BJ (cell line): Measurements from ENCODE around the gene PRPS1. TPM values are rescaled to one million over a fixed set of nuclear protein-coding genes. Genes with fewer than 3 reads are reported as not detected.
A peak's percentile ranks its signal among the peaks of the same experiment; 100 is the strongest.

Experiments
- CTCF ChIA-PET: fragments of 350-600 bp; formaldehyde crosslinking; extraction: SDS; loops from one replicate; lab custom pipeline; 2021; ENCODE audit warnings: antibody characterized with exemption, inconsistent platforms; lab: Yijun Ruan, JAX
- POLR2A ChIA-PET: fragments of 300-600 bp; sonication (Branson Sonifier 250); formaldehyde crosslinking; extraction: SDS; loops from one replicate; lab custom pipeline; 2021; ENCODE audit warnings: antibody characterized with exemption; lab: Charles Lee
- DNase-seq: peaks from one replicate; pipeline ENCODE4 v3.0.0-alpha.2; 2011; ENCODE audit warnings: low read depth
- H3K27me3 ChIP-seq: 2 replicates; pipeline ENCODE4 v1.6.0; 2011; ENCODE audit warnings: low read length; ENCODE audit not compliant: control insufficient read depth, insufficient read depth
- H3K36me3 ChIP-seq: 2 replicates; pipeline ENCODE4 v1.5.1; 2011; ENCODE audit warnings: low read length; ENCODE audit not compliant: control insufficient read depth, insufficient read depth
- H3K4me3 ChIP-seq: 2 replicates; pipeline ENCODE4 v1.5.1; 2011; ENCODE audit warnings: low read depth, mild to moderate bottlenecking, control low read depth, low read length
- CTCF ChIP-seq: IDR thresholded peaks from 2 replicates; pipeline ENCODE4 v1.5.1; 2011; ENCODE audit warnings: low read depth, mild to moderate bottlenecking, control low read depth, inconsistent platforms, low read length, moderate library complexity; ENCODE audit not compliant: insufficient read depth
- polyA plus RNA-seq: library from polyadenylated mRNA; depleted of rRNA; stranded (reverse); fragments of >200 nt; gene quantifications from 2 replicates; pipeline ENCODE4 v1.2.3, GENCODE V29; 2011

Gene PRPS1
- polyA plus RNA-seq, 1 experiment: 50.1 TPM

GRCh38 chrX:107654566-107654871, 26.2 kb downstream of the PRPS1 start:
- no peak for TF ChIP-seq CTCF
- Histone ChIP-seq H3K27me3 (no peaks in the 10 kb centered on the region), H3K36me3 (peaks cover 1% of the 10 kb centered on the region; the same call in 1 of the 2 replicates), H3K4me3 (no peak overlapping the region)
- no peak for DNase-seq
- ChIA-PET POLR2A (interaction anchor here (0.6 kb wide), 1 partner anchor 86 kb away, joined by 3 read pairs; no protein-coding TSS in a partner anchor), CTCF (interaction anchor here (0.7 to 1.8 kb wide), 16 partner anchors 9 to 239 kb away, joined by 3 to 10 read pairs (median 4); partner anchors contain the start of genes NCBP2L, PRPS1 and TSC22D3)

GRCh38 chrX:107654872-107655761, 26.8 kb downstream of the PRPS1 start:
- ChIA-PET POLR2A (interaction anchor here (0.6 kb wide), 1 partner anchor 85 kb away, joined by 3 read pairs; no protein-coding TSS in a partner anchor), CTCF (interaction anchor here (0.7 to 1.8 kb wide), 19 partner anchors 9 to 238 kb away, joined by 3 to 10 read pairs (median 3); partner anchors contain the start of genes NCBP2L, PRPS1 and TSC22D3)
- TF ChIP-seq CTCF: peak; percentile 74
- peak; percentile 81 for DNase-seq
- Histone ChIP-seq H3K36me3 (no peaks in the 10 kb centered on the region), H3K27me3 (no peaks in the 10 kb centered on the region), H3K4me3 (peak overlapping the region; percentile 15; the same call in 1 of the 2 replicates)

- DNase-seq: no peak
- ChIA-PET POLR2A (interaction anchor here (0.6 kb wide), 1 partner anchor 152 kb away, joined by 5 read pairs; no protein-coding TSS in a partner anchor), CTCF (interaction anchor here (1.1 to 4.0 kb wide), 4 partner anchors 16 to 120 kb away, joined by 3 to 56 read pairs (median 4); partner anchors contain the start of genes NCBP2L and TSC22D3)
- H3K36me3 ChIP-seq: no peaks in the 10 kb centered on the region
- no peak for TF ChIP-seq CTCF
- H3K27me3 ChIP-seq: no peaks in the 10 kb centered on the region
- H3K4me3 ChIP-seq: no peak overlapping the region
Measured at GRCh38 chrX:107656978-107657377, 28.7 kb downstream of the PRPS1 start.

GRCh38 chrX:107658660-107659059, 30.4 kb downstream of the PRPS1 start:
- CTCF ChIA-PET: interaction anchor here (0.7 to 4.7 kb wide), 6 partner anchors 15 to 320 kb away, joined by 3 to 56 read pairs (median 6); partner anchors contain the start of genes NCBP2L and TSC22D3
- no peaks in the 10 kb centered on the region for H3K27me3 ChIP-seq
- no peak for DNase-seq
- TF ChIP-seq CTCF: no peak
- no peaks in the 10 kb centered on the region for H3K36me3 ChIP-seq
- POLR2A ChIA-PET: no interaction called here
- H3K4me3 ChIP-seq: no peak overlapping the region

GRCh38 chrX:107659286-107659685, 31.0 kb downstream of the PRPS1 start:
- Histone ChIP-seq H3K36me3 (no peaks in the 10 kb centered on the region), H3K4me3 (no peak overlapping the region), H3K27me3 (no peaks in the 10 kb centered on the region)
- TF ChIP-seq CTCF: no peak
- no peak for DNase-seq
- ChIA-PET POLR2A (no interaction called here), CTCF (interaction anchor here (0.8 to 4.7 kb wide), 11 partner anchors 11 to 123 kb away, joined by 3 to 56 read pairs (median 6); partner anchors contain the start of genes NCBP2L and TSC22D3)
